ENCODE results near the gene RLBP1. TPM values are rescaled to one million over a fixed set of nuclear protein-coding genes. Genes with fewer than 3 reads are reported as not detected.

RLBP1 gene
- total and polyA plus RNA-seq, 2 experiments from 2014 or later, result not detected

- TF ChIP-seq JUNB (IDR thresholded peaks at IDR 0.05; ENCODE audit: unreplicated experiment), result no peak
- no peak for TF ChIP-seq STAT1 (IDR thresholded peaks at IDR 0.05; ENCODE audit: unreplicated experiment)
- no peak for TF ChIP-seq ZNF331 (CRISPR knock-in tag; IDR thresholded peaks at IDR 0.05; ENCODE audit: low read depth)
- TF ChIP-seq CTCF (conservative IDR thresholded peaks at IDR 0.05; ENCODE audit: low read depth in 2 of 2), result no peak
- TF ChIP-seq, protein P1, sequence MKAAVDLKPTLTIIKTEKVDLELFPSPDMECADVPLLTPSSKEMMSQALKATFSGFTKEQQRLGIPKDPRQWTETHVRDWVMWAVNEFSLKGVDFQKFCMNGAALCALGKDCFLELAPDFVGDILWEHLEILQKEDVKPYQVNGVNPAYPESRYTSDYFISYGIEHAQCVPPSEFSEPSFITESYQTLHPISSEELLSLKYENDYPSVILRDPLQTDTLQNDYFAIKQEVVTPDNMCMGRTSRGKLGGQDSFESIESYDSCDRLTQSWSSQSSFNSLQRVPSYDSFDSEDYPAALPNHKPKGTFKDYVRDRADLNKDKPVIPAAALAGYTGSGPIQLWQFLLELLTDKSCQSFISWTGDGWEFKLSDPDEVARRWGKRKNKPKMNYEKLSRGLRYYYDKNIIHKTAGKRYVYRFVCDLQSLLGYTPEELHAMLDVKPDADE (IDR thresholded peaks at IDR 0.05), result no peak
- TF ChIP-seq POLR2AphosphoS5 (IDR thresholded peaks at IDR 0.05; ENCODE audit: low read depth), result no peak
- no peaks in the 10 kb centered on the region; the same call in 1 of the 2 replicates for H3K36me3 ChIP-seq (ENCODE audit: insufficient read depth)
- H3K4me1 Mint-ChIP-seq, result peaks cover 41% of the 10 kb centered on the region
- no peaks in the 10 kb centered on the region for H3K9me2 ChIP-seq (ENCODE audit: insufficient read depth)
- H3K4me3 Mint-ChIP-seq, result no peak overlapping the region
- no peaks in the 10 kb centered on the region for H3K9me3 Mint-ChIP-seq
- DNase-seq (ENCODE audit: low spot score) (no peak), ATAC-seq (no peak)
- H3K4me3 ChIP-seq, result no peak overlapping the region
- H3K27me3 Mint-ChIP-seq (ENCODE audit: insufficient read depth, low read depth, poor library complexity), result no peaks in the 10 kb centered on the region
- no peak overlapping the region for H3K27ac Mint-ChIP-seq
- no peaks in the 10 kb centered on the region for H3K79me2 ChIP-seq (replicated peaks; ENCODE audit: insufficient read depth)
- H4K20me1 ChIP-seq (replicated peaks; ENCODE audit: insufficient read depth), result no peaks in the 10 kb centered on the region
- H3K4me1 ChIP-seq (ENCODE audit: insufficient read depth), result peaks cover 25% of the 10 kb centered on the region
- no peaks in the 10 kb centered on the region for H3F3A ChIP-seq (replicated peaks; ENCODE audit: low read depth)
- no peaks in the 10 kb centered on the region for H3K27me3 ChIP-seq (ENCODE audit: insufficient read depth)
- no peak overlapping the region for H2AFZ ChIP-seq
- no peak overlapping the region for H3K27ac ChIP-seq (ENCODE audit: low read depth)
- H3K4me2 ChIP-seq, result no peak overlapping the region
- peaks cover 13% of the 10 kb centered on the region; the same call in 2 of the 3 replicates for H3K36me3 Mint-ChIP-seq (ENCODE audit: low read depth)
These were observed 26.8 kb downstream of the RLBP1 start for GRCh38 chr15:89194608-89195007.

- no peaks in the 10 kb centered on the region; the same call in 1 of the 2 replicates for H3K36me3 ChIP-seq (ENCODE audit: insufficient read depth)
- Mint-ChIP-seq H3K36me3 (ENCODE audit: low read depth) (peaks cover 17% of the 10 kb centered on the region; the same call in 2 of the 3 replicates), H3K4me3 (no peak overlapping the region), H3K27me3 (ENCODE audit: insufficient read depth, low read depth, poor library complexity) (no peaks in the 10 kb centered on the region), H3K27ac (no peak overlapping the region), H3K4me1 (peaks cover 22% of the 10 kb centered on the region), H3K9me3 (no peaks in the 10 kb centered on the region)
- no peaks in the 10 kb centered on the region for H3K9me2 ChIP-seq (ENCODE audit: insufficient read depth)
- DNase-seq (ENCODE audit: low spot score) (no peak), ATAC-seq (no peak)
- no peak overlapping the region for H2AFZ ChIP-seq
- H3K27ac ChIP-seq (ENCODE audit: low read depth), result no peak overlapping the region
- peaks cover 8% of the 10 kb centered on the region for H3K4me1 ChIP-seq (ENCODE audit: insufficient read depth)
- no peaks in the 10 kb centered on the region for H4K20me1 ChIP-seq (replicated peaks; ENCODE audit: insufficient read depth)
- no peak overlapping the region for H3K4me3 ChIP-seq
- H3K4me2 ChIP-seq, result no peak overlapping the region
- H3K27me3 ChIP-seq (ENCODE audit: insufficient read depth), result no peaks in the 10 kb centered on the region
- H3K79me2 ChIP-seq (replicated peaks; ENCODE audit: insufficient read depth), result no peaks in the 10 kb centered on the region
- H3F3A ChIP-seq (replicated peaks; ENCODE audit: low read depth), result no peaks in the 10 kb centered on the region
- TF ChIP-seq CREB1 (CRISPR knock-in tag; IDR thresholded peaks at IDR 0.05; ENCODE audit: low read depth) (no peak), ZNF331 (CRISPR knock-in tag; IDR thresholded peaks at IDR 0.05; ENCODE audit: low read depth) (no peak), EZH2 (IDR thresholded peaks at IDR 0.05; ENCODE audit: low read depth, unreplicated experiment) (no peak), JUNB (IDR thresholded peaks at IDR 0.05; ENCODE audit: unreplicated experiment) (no peak), ZNF114 (CRISPR knock-in tag; IDR thresholded peaks at IDR 0.05) (no peak), EZH2phosphoT487 (IDR thresholded peaks at IDR 0.05; ENCODE audit: unreplicated experiment) (no peak), POLR2AphosphoS5 (IDR thresholded peaks at IDR 0.05; ENCODE audit: low read depth) (no peak), CTCF (conservative IDR thresholded peaks at IDR 0.05; ENCODE audit: low read depth in 2 of 2) (no peak), STAT1 (IDR thresholded peaks at IDR 0.05; ENCODE audit: unreplicated experiment) (no peak), REST (IDR thresholded peaks at IDR 0.05; ENCODE audit: unreplicated experiment) (no peak), NANOG (IDR thresholded peaks at IDR 0.05; ENCODE audit: borderline replicate concordance) (no peak)
- TF ChIP-seq, protein P1 (IDR thresholded peaks at IDR 0.05), result no peak
These were observed 28.6 kb downstream of the RLBP1 start for GRCh38 chr15:89192766-89193165.
